ENCODE data around the gene PANK2.

DNA sequence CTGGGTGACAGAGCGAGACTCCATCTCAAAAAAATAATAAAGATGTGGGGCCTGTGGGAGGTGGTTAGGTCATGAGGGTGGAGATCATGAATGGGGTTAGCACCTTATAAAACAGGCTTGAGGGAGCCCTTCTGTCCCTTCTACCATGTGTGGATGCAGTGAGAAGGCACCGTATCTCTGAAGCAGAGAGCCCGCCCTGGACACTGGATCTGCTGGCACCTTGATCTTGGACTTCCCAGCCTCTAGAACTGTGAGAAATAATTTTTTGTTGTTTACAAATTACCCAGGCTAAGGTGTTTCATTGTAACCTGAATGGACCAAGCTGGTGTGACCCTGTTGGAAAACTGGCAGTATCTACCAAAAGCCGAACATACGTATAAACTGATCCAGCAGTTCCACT, 15.7 kb upstream of the PANK2 start:
- TF ChIP-seq POLR2A (IDR thresholded peaks at IDR 0.05) (no peak), POLR2AphosphoS5 (IDR thresholded peaks at IDR 0.05) (no peak)
- TF ChIP-seq, protein P1, sequence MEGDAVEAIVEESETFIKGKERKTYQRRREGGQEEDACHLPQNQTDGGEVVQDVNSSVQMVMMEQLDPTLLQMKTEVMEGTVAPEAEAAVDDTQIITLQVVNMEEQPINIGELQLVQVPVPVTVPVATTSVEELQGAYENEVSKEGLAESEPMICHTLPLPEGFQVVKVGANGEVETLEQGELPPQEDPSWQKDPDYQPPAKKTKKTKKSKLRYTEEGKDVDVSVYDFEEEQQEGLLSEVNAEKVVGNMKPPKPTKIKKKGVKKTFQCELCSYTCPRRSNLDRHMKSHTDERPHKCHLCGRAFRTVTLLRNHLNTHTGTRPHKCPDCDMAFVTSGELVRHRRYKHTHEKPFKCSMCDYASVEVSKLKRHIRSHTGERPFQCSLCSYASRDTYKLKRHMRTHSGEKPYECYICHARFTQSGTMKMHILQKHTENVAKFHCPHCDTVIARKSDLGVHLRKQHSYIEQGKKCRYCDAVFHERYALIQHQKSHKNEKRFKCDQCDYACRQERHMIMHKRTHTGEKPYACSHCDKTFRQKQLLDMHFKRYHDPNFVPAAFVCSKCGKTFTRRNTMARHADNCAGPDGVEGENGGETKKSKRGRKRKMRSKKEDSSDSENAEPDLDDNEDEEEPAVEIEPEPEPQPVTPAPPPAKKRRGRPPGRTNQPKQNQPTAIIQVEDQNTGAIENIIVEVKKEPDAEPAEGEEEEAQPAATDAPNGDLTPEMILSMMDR (IDR thresholded peaks at IDR 0.05) = no peak

All from suprapubic skin (tissue), 4 donors.